ENCODE measurements around the gene ARSH. TPM values are rescaled to one million over a fixed set of nuclear protein-coding genes. Genes with fewer than 3 reads are reported as not detected.
"Not testable (repeated sequence)": the region's sequence is repeated elsewhere in the genome, so short reads cannot be mapped to it uniquely, and the experiment has no call there.

Gene ARSH
- total and polyA plus RNA-seq, 4 donors = not detected

DNA sequence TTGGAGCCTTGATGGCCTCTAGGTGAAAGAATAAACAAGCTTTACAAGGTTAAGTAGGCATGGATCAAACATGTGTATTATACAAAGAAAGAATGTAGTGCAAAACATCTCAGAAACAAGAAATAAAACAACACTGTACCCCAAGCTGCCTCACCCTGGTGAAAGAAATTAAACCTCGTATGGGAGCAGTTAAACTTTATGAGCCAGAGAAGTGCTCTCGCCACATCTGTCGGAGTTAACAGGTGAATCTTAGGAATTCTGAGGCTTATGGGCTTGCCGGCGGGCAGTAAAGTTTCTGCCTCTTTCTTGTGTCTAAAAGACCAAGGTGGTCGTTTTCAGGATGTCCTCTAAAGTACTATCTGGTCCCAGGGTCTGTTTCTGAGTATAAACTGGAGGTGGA, 34.0 kb upstream of the ARSH start:
- Histone ChIP-seq H3K4me3 (ENCODE audit: low read depth in 1 of 3, low read length in 3 of 3) (no peak overlapping the region), H3K4me1 (ENCODE audit: control insufficient read depth in 4 of 4, insufficient read depth in 4 of 4, low read length in 3 of 4) (no peaks in the 10 kb centered on the region), H3K27ac (ENCODE audit: low read depth in 1 of 2, low read length in 2 of 2) (no peak overlapping the region), H3K36me3 (ENCODE audit: control insufficient read depth in 4 of 4, insufficient read depth in 3 of 4, low read depth in 1 of 4, low read length in 3 of 4) (no peaks in the 10 kb centered on the region), H3K9me3 (ENCODE audit: control insufficient read depth in 4 of 4, low read length in 3 of 4) (no peaks in the 10 kb centered on the region), H3K9ac (ENCODE audit: low read depth in 1 of 2, low read length in 2 of 2) (no peak overlapping the region), H3K27me3 (ENCODE audit: control insufficient read depth in 4 of 4, insufficient read depth in 4 of 4, low read length in 3 of 4) (no peaks in the 10 kb centered on the region)
- DNase-seq (ENCODE audit: low spot score) = no peak
- TF ChIP-seq, protein P1, sequence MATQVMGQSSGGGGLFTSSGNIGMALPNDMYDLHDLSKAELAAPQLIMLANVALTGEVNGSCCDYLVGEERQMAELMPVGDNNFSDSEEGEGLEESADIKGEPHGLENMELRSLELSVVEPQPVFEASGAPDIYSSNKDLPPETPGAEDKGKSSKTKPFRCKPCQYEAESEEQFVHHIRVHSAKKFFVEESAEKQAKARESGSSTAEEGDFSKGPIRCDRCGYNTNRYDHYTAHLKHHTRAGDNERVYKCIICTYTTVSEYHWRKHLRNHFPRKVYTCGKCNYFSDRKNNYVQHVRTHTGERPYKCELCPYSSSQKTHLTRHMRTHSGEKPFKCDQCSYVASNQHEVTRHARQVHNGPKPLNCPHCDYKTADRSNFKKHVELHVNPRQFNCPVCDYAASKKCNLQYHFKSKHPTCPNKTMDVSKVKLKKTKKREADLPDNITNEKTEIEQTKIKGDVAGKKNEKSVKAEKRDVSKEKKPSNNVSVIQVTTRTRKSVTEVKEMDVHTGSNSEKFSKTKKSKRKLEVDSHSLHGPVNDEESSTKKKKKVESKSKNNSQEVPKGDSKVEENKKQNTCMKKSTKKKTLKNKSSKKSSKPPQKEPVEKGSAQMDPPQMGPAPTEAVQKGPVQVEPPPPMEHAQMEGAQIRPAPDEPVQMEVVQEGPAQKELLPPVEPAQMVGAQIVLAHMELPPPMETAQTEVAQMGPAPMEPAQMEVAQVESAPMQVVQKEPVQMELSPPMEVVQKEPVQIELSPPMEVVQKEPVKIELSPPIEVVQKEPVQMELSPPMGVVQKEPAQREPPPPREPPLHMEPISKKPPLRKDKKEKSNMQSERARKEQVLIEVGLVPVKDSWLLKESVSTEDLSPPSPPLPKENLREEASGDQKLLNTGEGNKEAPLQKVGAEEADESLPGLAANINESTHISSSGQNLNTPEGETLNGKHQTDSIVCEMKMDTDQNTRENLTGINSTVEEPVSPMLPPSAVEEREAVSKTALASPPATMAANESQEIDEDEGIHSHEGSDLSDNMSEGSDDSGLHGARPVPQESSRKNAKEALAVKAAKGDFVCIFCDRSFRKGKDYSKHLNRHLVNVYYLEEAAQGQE (IDR thresholded peaks at IDR 0.05) = no peak
- no peak for TF ChIP-seq TAF1 (conservative IDR thresholded peaks at IDR 0.05)
- TF ChIP-seq GABPA (IDR thresholded peaks at IDR 0.05 in 1 of 2, conservative IDR thresholded peaks at IDR 0.05 in 1 of 2) = no peak
- no peak for TF ChIP-seq RAD21 (IDR thresholded peaks at IDR 0.05)
- TF ChIP-seq, protein P2, sequence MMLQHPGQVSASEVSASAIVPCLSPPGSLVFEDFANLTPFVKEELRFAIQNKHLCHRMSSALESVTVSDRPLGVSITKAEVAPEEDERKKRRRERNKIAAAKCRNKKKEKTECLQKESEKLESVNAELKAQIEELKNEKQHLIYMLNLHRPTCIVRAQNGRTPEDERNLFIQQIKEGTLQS (IDR thresholded peaks at IDR 0.05) = no peak
- TF ChIP-seq, protein P3, sequence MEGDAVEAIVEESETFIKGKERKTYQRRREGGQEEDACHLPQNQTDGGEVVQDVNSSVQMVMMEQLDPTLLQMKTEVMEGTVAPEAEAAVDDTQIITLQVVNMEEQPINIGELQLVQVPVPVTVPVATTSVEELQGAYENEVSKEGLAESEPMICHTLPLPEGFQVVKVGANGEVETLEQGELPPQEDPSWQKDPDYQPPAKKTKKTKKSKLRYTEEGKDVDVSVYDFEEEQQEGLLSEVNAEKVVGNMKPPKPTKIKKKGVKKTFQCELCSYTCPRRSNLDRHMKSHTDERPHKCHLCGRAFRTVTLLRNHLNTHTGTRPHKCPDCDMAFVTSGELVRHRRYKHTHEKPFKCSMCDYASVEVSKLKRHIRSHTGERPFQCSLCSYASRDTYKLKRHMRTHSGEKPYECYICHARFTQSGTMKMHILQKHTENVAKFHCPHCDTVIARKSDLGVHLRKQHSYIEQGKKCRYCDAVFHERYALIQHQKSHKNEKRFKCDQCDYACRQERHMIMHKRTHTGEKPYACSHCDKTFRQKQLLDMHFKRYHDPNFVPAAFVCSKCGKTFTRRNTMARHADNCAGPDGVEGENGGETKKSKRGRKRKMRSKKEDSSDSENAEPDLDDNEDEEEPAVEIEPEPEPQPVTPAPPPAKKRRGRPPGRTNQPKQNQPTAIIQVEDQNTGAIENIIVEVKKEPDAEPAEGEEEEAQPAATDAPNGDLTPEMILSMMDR (IDR thresholded peaks at IDR 0.05; ENCODE audit: low read depth, low read length, missing input control) = no peak
- TF ChIP-seq, protein P4, sequence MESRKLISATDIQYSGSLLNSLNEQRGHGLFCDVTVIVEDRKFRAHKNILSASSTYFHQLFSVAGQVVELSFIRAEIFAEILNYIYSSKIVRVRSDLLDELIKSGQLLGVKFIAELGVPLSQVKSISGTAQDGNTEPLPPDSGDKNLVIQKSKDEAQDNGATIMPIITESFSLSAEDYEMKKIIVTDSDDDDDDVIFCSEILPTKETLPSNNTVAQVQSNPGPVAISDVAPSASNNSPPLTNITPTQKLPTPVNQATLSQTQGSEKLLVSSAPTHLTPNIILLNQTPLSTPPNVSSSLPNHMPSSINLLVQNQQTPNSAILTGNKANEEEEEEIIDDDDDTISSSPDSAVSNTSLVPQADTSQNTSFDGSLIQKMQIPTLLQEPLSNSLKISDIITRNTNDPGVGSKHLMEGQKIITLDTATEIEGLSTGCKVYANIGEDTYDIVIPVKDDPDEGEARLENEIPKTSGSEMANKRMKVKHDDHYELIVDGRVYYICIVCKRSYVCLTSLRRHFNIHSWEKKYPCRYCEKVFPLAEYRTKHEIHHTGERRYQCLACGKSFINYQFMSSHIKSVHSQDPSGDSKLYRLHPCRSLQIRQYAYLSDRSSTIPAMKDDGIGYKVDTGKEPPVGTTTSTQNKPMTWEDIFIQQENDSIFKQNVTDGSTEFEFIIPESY (IDR thresholded peaks at IDR 0.05) = no peak
- no peak for TF ChIP-seq SP1 (IDR thresholded peaks at IDR 0.05)
- no peak for TF ChIP-seq FOXA2 (IDR thresholded peaks at IDR 0.05)
- no peak for TF ChIP-seq NR2F2 (IDR thresholded peaks at IDR 0.05)
- 86% methylated on average over 6 of the region's 6 CpGs for WGBS

DNA sequence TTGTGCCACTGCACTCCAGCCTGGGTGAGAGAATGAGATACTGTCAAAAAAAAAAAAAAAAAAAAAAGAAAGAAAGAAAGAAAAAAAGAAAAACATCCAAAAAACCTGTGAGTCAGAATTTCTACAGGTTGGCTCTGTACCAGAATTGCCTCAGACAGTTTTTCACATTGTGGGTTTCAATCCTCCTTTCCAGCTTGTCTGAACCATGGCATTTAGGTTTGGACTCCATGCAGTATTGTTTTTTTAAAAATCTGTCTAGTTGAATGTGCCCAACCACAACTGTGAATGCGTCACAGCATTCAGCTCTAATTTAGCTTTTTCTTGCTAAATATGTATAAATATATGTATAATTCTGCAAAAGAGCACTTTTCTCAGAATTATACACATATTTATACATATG, 31.4 kb upstream of the ARSH start:
- Histone ChIP-seq H3K4me1 (ENCODE audit: control insufficient read depth in 4 of 4, insufficient read depth in 4 of 4, low read length in 3 of 4) (no peaks in the 10 kb centered on the region), H3K4me3 (ENCODE audit: low read depth in 1 of 3, low read length in 3 of 3) (no peak overlapping the region), H3K27me3 (ENCODE audit: control insufficient read depth in 4 of 4, insufficient read depth in 4 of 4, low read length in 3 of 4) (no peaks in the 10 kb centered on the region), H3K9me3 (ENCODE audit: control insufficient read depth in 4 of 4, low read length in 3 of 4) (no peaks in the 10 kb centered on the region), H3K36me3 (ENCODE audit: control insufficient read depth in 4 of 4, insufficient read depth in 3 of 4, low read depth in 1 of 4, low read length in 3 of 4) (no peaks in the 10 kb centered on the region), H3K9ac (ENCODE audit: low read depth in 1 of 2, low read length in 2 of 2) (no peak overlapping the region), H3K27ac (ENCODE audit: low read depth in 1 of 2, low read length in 2 of 2) (no peak overlapping the region)
- no peak for DNase-seq (ENCODE audit: low spot score)
- 89% methylated on average over 1 of the region's 1 CpG for WGBS
- TF ChIP-seq YY1 (IDR thresholded peaks at IDR 0.05) = no peak
- no peak for TF ChIP-seq TAF1 (conservative IDR thresholded peaks at IDR 0.05)
- TF ChIP-seq FOXA2 (IDR thresholded peaks at IDR 0.05) = no peak

DNA sequence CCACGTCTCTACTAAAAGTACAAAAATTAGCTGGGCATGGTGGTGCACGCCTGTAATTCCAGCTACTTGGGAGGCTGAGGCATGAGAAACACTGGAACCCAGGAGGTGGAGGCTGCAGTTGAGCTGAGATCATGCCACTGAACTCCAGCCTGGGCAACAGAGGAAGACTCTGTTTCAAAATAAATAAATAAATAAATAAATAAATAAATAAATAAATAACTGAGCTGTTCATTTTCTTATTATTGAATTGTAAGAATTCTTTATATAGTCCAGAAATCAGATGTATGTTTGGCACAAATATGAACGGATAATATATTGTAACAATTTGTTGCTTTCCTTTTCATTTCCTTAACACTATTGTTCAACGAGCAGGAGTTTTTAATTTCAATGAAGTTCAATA, 27.7 kb upstream of the ARSH start:
- H3K4me3 ChIP-seq (ENCODE audit: low read depth in 1 of 3, low read length in 3 of 3); H3K27me3 ChIP-seq (ENCODE audit: control insufficient read depth in 4 of 4, insufficient read depth in 4 of 4, low read length in 3 of 4); H3K36me3 ChIP-seq (ENCODE audit: control insufficient read depth in 4 of 4, insufficient read depth in 3 of 4, low read depth in 1 of 4, low read length in 3 of 4); H3K9ac ChIP-seq (ENCODE audit: low read depth in 1 of 2, low read length in 2 of 2); H3K4me1 ChIP-seq (ENCODE audit: control insufficient read depth in 4 of 4, insufficient read depth in 4 of 4, low read length in 3 of 4); DNase-seq (ENCODE audit: low spot score); H3K27ac ChIP-seq (ENCODE audit: low read depth in 1 of 2, low read length in 2 of 2); H3K9me3 ChIP-seq (ENCODE audit: control insufficient read depth in 4 of 4, low read length in 3 of 4): not testable (repeated sequence)
- 93% methylated on average over 4 of the region's 4 CpGs for WGBS

Measured in liver (tissue), 9 donors.